Kidney (tissue), 14 donors: Measurements from ENCODE around the gene ALDH6A1. TPM values are rescaled to one million over a fixed set of nuclear protein-coding genes. Genes with fewer than 3 reads are reported as not detected.

Source experiments
- DNase-seq, 5 donors: peaks; one replicate each; pipeline ENCODE4 v3.0.0-alpha.2; 2013 to 2020
- FAIRE-seq: peaks from 2 replicates; lab custom pipeline; 2012; peaks lifted over from hg19 to GRCh38; lab: Jason Lieb, UNC
- H3K27ac ChIP-seq, 2 donors: one replicate each; pipeline ENCODE4 v1.7.0; 2013; ENCODE audit warnings: low read depth in 2 of 2, low read length in 2 of 2, inconsistent platforms in 1 of 2
- H3K27me3 ChIP-seq: one replicate; pipeline ENCODE4 v1.7.1; 2013; ENCODE audit warnings: low read length, inconsistent platforms; ENCODE audit not compliant: control insufficient read depth, insufficient read depth
- H3K36me3 ChIP-seq, 3 donors: one replicate each; pipeline versions ENCODE4 v1.7.0 to v1.7.1; 2013; ENCODE audit warnings: low read length in 3 of 3, control low read depth in 1 of 3, inconsistent platforms in 1 of 3; ENCODE audit not compliant: insufficient read depth in 3 of 3, control insufficient read depth in 2 of 3
- H3K4me1 ChIP-seq, 3 donors: one replicate each; pipeline versions ENCODE4 v1.7.0 to v1.7.1; 2013; ENCODE audit warnings: low read length in 3 of 3, inconsistent platforms in 1 of 3, low read depth in 1 of 3; ENCODE audit not compliant: control insufficient read depth in 2 of 3, insufficient read depth in 2 of 3
- H3K4me3 ChIP-seq, 3 donors: one replicate each; pipeline versions ENCODE4 v1.7.0 to v1.8.1; 2013; ENCODE audit warnings: low read length in 3 of 3, control low read depth in 1 of 3, inconsistent platforms in 1 of 3
- H3K9ac ChIP-seq, 3 donors: one replicate each; pipeline versions ENCODE4 v1.7.0 to v1.7.1; 2013; ENCODE audit warnings: low read length in 3 of 3, control low read depth in 1 of 3, inconsistent platforms in 1 of 3
- H3K9me3 ChIP-seq, 3 donors: one replicate each; pipeline versions ENCODE4 v1.7.0 to v1.7.1; 2013; ENCODE audit warnings: low read length in 3 of 3, control low read depth in 1 of 3, inconsistent platforms in 1 of 3; ENCODE audit not compliant: control insufficient read depth in 2 of 3, insufficient read depth in 1 of 3
- intact Hi-C: fragments of 100-400 bp; cut with DNase I; formaldehyde crosslinking; loops from one replicate; pipeline ENCODE4 v1.11.1; 2022
- polyA plus RNA-seq: library from polyadenylated mRNA; stranded (reverse); fragments of 350-450 nt; fragmentation: Illumina TruSeq; extraction: RNeasy Lipid Tissue Mini Kit (QIAGEN cat#74804); gene quantifications from one replicate; pipeline ENCODE4 v1.2.3, GENCODE V29; 2014; ENCODE audit warnings: low read depth, low replicate concordance; ENCODE audit not compliant: insufficient read depth
- total RNA-seq: library from RNA; stranded (reverse); fragmentation: NEBNext Ultra II Directional; extraction: Animal tissue kit (Norgen Biotek cat#: 25700); gene quantifications from one replicate; pipeline ENCODE4 v1.2.1, GENCODE V29; 2021
- TF ChIP-seq, protein P1 (sequence below): IDR thresholded peaks from 3 replicates; pipeline ENCODE4 v1.5.1; 2012; ENCODE audit warnings: mild to moderate bottlenecking, moderate library complexity, borderline replicate concordance; ENCODE audit not compliant: insufficient read depth; ENCODE audit errors: extremely low read depth
- donor health status: control.
- donor health status: control.
- donor health status: control.
- donor health status: control.
- donor health status: control.
- donor health status: DM: yes; HTN: yes; CAD: no.
- donor health status: Normal renal cell carcinoma (clear cell type).

The ALDH6A1 gene
- total and polyA plus RNA-seq, 2 donors from 2014 or later = 34.1 to 102 TPM

DNA sequence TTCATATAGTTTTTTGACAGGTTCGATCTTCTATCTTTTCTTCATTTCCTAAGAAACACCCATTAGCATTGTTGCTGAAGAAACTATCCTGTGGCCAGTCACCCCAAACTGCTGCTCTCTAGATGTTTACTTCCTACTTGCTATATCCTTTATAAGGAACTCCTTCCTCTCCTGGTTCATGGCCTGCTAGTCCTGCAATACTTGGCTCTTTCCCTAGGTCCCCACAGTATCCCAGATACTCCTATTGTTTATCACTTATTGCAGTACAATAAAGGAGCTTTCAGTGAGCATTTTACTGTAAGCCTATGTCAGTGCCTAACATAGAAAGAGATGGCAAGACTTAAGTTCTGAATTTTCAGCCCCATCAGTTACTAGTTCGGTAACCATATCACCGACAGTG is 2.8 kb downstream of the ALDH6A1 start:
- FAIRE-seq = no peak
- DNase-seq = no peak
- no peaks in the 10 kb centered on the region for H3K27me3 ChIP-seq
- H3K9ac ChIP-seq = peak overlapping the region in 1 of 3 donors; percentile 52
- TF ChIP-seq, protein P1, sequence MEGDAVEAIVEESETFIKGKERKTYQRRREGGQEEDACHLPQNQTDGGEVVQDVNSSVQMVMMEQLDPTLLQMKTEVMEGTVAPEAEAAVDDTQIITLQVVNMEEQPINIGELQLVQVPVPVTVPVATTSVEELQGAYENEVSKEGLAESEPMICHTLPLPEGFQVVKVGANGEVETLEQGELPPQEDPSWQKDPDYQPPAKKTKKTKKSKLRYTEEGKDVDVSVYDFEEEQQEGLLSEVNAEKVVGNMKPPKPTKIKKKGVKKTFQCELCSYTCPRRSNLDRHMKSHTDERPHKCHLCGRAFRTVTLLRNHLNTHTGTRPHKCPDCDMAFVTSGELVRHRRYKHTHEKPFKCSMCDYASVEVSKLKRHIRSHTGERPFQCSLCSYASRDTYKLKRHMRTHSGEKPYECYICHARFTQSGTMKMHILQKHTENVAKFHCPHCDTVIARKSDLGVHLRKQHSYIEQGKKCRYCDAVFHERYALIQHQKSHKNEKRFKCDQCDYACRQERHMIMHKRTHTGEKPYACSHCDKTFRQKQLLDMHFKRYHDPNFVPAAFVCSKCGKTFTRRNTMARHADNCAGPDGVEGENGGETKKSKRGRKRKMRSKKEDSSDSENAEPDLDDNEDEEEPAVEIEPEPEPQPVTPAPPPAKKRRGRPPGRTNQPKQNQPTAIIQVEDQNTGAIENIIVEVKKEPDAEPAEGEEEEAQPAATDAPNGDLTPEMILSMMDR = no peak
- H3K9me3 ChIP-seq = no peaks in the 10 kb centered on the region
- H3K4me1 ChIP-seq = peaks cover 0 to 21% (median 15%) of the 10 kb centered on the region in 3 donors
- intact Hi-C loops = no loop called here
- H3K36me3 ChIP-seq = no peaks in the 10 kb centered on the region
- peak overlapping the region; percentile 20 to 64 for H3K27ac ChIP-seq
- peak overlapping the region in 1 of 3 donors; percentile 50 for H3K4me3 ChIP-seq

DNA sequence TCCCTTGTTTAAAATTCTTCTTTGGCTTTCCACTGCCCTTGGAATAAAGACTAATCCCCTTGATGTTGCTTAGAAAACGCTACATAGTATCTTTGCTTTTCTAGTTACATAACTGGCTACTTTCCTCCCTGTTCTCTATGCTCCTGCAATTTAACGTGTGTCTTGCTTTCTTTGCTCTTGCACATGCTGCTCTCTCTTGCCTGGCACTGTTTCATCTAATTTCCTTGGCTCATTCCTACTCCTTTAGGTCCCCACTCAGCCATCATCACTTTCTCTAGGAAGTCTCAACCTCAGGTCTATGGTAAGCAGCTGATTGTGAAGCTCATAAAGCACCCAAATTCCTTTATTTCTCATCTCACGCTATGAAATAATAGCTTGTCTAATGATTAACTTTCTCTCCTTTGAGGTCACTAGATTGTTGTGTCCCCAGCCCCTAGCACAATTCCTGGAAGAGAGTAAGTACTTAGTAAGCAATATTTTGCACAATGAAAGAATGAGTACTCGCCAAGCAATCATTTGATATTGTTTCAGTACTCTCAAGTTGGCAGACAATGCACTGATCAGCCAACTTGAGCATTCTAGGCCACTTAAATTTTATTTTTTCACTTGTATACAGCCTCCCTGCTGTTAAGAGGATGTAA is 3.3 kb downstream of the ALDH6A1 start:
- DNase-seq = peak in 2 of 5 donors; percentile 8 to 9

GRCh38 chr14:74077401-74077800 is 6.9 kb downstream of the ALDH6A1 start:
- H3K9me3 ChIP-seq = no peaks in the 10 kb centered on the region
- H3K27ac ChIP-seq = no peak overlapping the region
- FAIRE-seq = no peak
- no peak overlapping the region for H3K9ac ChIP-seq
- TF ChIP-seq, protein P1 = no peak
- intact Hi-C loops = no loop called here
- peaks cover 0 to 15% (median 9%) of the 10 kb centered on the region in 3 donors for H3K4me1 ChIP-seq
- peak in 3 of 5 donors; percentile 10 to 30 (median 12) for DNase-seq
- no peaks in the 10 kb centered on the region for H3K27me3 ChIP-seq
- H3K4me3 ChIP-seq = no peak overlapping the region
- peaks cover 2 to 14% (median 4%) of the 10 kb centered on the region in 3 donors for H3K36me3 ChIP-seq

More for the DNA sequence above, 3.3 kb downstream of the ALDH6A1 start:
- TF ChIP-seq, protein P1 = no peak
- H3K9ac ChIP-seq = peak overlapping the region in 2 of 3 donors; percentile 31 to 52
- FAIRE-seq = no peak
- peak overlapping the region in 2 of 3 donors; percentile 28 to 50 for H3K4me3 ChIP-seq
- H3K27me3 ChIP-seq = no peaks in the 10 kb centered on the region
- H3K9me3 ChIP-seq = no peaks in the 10 kb centered on the region
- peaks cover 0 to 21% (median 15%) of the 10 kb centered on the region in 3 donors for H3K4me1 ChIP-seq
- peak overlapping the region; percentile 61 to 64 for H3K27ac ChIP-seq
- no peaks in the 10 kb centered on the region for H3K36me3 ChIP-seq
- intact Hi-C loops = no loop called here
